GM19193 (cell line): Measurements from ENCODE around the gene TMSB4X.

Experiments
- POLR2A ChIP-seq: IDR thresholded peaks from 4 replicates; pipeline ENCODE4 v1.6.1; 2011; ENCODE audit not compliant: insufficient read depth, insufficient read length; ENCODE audit errors: extremely low read depth

Gene TMSB4X

GRCh38 chrX:13023567-13023966, 48.7 kb downstream of the TMSB4X start:
- no peak for TF ChIP-seq POLR2A

GRCh38 chrX:13023979-13024378, 49.1 kb downstream of the TMSB4X start:
- no peak for TF ChIP-seq POLR2A

- TF ChIP-seq POLR2A = no peak
Observed at GRCh38 chrX:13024986-13025385, 50.1 kb downstream of the TMSB4X start.
